RWPE1 (cell line): ENCODE measurements around the gene OLFM2.

Experiments
- CTCF ChIA-PET: fragments of 350-600 bp; sonication (Branson Sonifier 250); formaldehyde crosslinking; extraction: SDS; loops from one replicate; lab custom pipeline; 2021; lab: Yijun Ruan, JAX
- POLR2A ChIA-PET: fragments of 400-600 bp; formaldehyde crosslinking; extraction: SDS; loops from one replicate; lab custom pipeline; 2020; ENCODE audit warnings: antibody characterized with exemption; ENCODE audit not compliant: low non-redundant PET; lab: Yijun Ruan, JAX
- DNase-seq: peaks from one replicate; pipeline ENCODE4 v3.0.0; 2012; ENCODE audit warnings: low spot score
- H3K27ac ChIP-seq: fragments of 450-650 bp; 2 replicates; pipeline ENCODE4 v1.5.1; 2017
- TF ChIP-seq, protein P1 (sequence below): fragments of 450-650 bp; conservative IDR thresholded peaks from 2 replicates; pipeline ENCODE4 v1.5.1; 2017; ENCODE audit warnings: low read depth, mild to moderate bottlenecking

Gene OLFM2

DNA sequence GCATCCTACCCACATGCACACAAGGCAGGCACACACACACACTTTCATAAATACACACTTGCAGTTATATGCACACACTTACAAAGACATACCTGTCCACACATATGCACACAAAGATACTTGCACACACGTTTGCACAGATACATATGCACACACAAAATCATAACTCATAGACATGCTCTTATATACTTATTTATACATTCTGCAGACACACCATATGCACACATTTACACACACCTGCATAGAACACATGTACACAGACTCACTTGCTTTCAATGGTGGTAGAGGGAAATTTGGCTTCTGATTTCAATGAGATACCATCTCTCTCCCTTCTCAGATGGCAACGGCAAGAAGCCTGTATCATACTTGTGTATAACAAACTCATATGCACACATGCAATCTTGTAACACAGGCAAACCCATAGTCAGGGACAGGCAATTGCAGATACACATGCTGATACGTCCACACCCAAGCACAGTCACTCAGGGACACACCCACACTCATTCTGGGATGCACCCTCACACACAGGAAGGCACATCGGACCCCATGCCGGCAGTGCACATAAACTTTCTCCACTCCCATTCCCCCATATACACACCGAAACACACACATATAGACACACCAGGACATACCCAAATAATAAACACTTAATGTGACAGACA is 24.7 kb downstream of the OLFM2 start:
- CTCF ChIA-PET: no interaction called here
- no peak overlapping the region for H3K27ac ChIP-seq
- DNase-seq: no peak
- TF ChIP-seq, protein P1, sequence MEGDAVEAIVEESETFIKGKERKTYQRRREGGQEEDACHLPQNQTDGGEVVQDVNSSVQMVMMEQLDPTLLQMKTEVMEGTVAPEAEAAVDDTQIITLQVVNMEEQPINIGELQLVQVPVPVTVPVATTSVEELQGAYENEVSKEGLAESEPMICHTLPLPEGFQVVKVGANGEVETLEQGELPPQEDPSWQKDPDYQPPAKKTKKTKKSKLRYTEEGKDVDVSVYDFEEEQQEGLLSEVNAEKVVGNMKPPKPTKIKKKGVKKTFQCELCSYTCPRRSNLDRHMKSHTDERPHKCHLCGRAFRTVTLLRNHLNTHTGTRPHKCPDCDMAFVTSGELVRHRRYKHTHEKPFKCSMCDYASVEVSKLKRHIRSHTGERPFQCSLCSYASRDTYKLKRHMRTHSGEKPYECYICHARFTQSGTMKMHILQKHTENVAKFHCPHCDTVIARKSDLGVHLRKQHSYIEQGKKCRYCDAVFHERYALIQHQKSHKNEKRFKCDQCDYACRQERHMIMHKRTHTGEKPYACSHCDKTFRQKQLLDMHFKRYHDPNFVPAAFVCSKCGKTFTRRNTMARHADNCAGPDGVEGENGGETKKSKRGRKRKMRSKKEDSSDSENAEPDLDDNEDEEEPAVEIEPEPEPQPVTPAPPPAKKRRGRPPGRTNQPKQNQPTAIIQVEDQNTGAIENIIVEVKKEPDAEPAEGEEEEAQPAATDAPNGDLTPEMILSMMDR: no peak
- POLR2A ChIA-PET: no interaction called here

DNA sequence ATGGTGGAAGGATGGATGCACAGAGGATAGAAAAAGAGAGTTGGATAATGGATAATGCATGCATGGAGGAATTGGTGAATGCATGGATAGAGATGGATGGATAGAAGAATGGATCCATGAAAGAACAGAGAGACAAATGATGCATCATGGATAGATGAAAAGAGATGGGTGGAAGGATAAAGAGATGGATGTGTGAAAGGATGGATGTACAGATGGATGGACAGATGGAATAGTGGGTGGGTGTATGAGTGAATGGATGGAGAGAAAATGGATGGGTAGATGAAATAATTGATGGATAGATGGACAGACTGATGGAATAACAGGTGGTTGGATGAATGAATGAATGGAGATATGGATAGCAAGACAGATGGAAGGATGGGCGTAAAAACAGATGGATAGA is 25.7 kb downstream of the OLFM2 start:
- no peak overlapping the region for H3K27ac ChIP-seq
- ChIA-PET POLR2A (no interaction called here), CTCF (no interaction called here)
- TF ChIP-seq, protein P1: no peak
- DNase-seq: no peak

DNA sequence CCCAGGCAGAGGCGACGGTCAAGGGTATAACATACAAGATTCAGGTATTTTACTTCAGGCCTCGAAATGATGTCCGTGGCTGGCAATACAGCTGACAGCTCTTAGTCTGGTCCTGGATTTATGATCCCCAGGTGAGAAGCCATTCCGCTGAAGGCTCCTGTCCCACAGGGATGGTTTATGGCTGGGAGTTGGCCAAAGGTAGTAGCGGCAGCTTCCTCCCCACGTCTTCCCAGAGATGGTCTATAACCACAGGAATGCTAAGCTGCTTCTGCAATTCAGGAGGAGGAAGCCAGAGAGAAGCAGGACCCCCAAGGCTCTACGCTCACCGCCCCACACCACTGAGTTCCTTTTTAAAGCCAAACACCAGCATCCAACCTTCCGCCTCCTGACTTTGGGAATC is 27.1 kb downstream of the OLFM2 start:
- POLR2A ChIA-PET: no interaction called here
- no peak for DNase-seq
- CTCF ChIA-PET: no interaction called here
- TF ChIP-seq, protein P1: no peak
- no peak overlapping the region for H3K27ac ChIP-seq

DNA sequence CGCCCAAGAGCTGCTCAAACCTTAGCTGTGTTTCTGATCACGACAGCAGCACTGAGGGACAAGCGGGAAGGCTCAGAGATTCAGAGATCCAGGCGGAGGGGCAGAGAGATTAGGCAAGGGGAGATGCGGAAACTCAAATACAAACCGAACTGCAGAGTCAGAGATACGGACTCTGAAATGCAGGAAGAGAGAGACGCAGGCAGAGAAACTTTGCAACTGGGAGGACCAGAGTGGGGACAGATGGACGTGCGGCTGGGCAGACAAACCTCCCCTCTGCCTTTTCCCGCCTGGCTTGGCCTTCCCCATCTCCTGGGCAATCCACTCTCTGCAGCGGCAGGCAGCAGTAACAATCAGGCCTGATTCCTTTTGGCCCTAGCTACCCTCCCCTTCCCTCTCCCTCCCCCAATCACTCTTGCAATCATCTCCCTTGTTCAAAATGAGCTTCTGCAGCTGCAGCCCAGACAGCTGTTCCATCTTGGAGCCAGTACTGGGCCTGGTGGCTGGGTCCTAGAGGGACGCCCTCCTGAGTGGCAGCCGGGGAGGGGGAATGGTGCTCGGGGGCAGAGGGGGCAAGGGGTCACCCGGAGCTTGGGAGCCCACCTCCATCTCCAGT is 29.7 kb downstream of the OLFM2 start:
- CTCF ChIA-PET: no interaction called here
- no peak for DNase-seq
- TF ChIP-seq, protein P1: no peak
- POLR2A ChIA-PET: no interaction called here
- no peak overlapping the region for H3K27ac ChIP-seq

DNA sequence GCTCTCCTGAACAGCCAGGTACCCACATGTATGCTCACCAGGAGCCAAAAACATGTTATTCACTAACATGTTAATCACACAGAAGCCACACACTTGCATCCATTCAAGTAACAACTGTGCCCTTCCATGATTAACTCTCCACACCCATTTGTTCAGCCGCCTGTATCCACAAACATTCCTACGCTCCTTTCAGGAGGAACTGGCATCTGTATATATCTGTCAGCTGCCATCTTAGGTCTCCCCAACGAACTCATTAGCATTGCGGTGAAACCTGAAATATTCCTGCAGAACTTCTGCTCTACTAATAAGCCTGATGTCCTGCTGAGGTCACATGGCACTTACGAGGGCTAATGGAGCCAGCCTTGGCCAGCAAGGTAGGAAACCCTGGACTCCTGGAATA is 33.0 kb downstream of the OLFM2 start:
- no peak overlapping the region for H3K27ac ChIP-seq
- TF ChIP-seq, protein P1: no peak
- POLR2A ChIA-PET: no interaction called here
- no peak for DNase-seq
- CTCF ChIA-PET: no interaction called here

DNA sequence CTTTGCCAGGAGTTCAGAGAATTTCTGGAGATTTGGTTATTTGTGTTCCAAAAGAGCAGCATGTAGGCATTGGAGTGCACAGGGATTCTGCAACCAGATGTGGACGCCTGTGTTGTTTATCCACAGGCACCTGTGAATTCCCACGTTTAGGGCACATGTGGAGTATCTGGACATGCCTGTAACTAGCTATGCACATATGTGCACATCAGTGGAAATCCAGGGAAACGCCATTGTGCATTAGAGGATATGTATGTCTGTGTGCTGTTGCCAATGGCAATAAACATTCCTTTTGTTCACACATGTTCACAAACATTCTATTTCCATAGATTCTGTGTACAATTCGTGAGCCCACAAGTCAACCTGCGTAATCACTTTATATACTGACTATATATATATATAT is 34.7 kb downstream of the OLFM2 start:
- no peak for DNase-seq
- ChIA-PET POLR2A (no interaction called here), CTCF (interaction anchor here (0.7 kb wide), 1 partner anchor 269 kb away, joined by 3 read pairs; no protein-coding TSS in a partner anchor)
- no peak overlapping the region for H3K27ac ChIP-seq
- TF ChIP-seq, protein P1: no peak
